ENCODE data around the gene MFSD8. TPM values are rescaled to one million over a fixed set of nuclear protein-coding genes. Genes with fewer than 3 reads are reported as not detected.
"Not testable (repeated sequence)": the region's sequence is repeated elsewhere in the genome, so short reads cannot be mapped to it uniquely, and the experiment has no call there.

Gene MFSD8
- total and polyA plus RNA-seq, 4 donors = 9.5 to 29.3 (median 23.5) TPM

DNA sequence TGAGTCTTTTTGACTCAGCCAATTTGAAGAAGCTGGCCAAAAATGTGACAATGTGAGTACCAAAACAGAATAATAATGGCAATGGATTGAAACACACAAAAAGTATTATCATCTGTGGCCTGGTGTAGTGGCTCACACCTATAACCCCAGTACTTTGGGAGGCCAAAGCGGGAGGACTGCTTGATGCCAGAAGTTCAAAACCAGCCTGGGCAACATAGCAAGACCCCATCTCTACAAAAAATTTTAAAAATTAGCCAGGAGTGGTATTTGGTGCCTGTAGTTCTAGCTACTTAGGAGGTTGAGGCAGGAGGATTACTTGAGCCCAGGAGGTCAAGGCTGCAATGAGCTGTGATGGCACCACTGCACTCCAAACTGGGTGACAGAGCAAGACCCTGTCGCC is 42.7 kb downstream of the MFSD8 start:
- no peak for DNase-seq
- peaks cover 0 to 3% of the 10 kb centered on the region in 2 donors for H3K36me3 ChIP-seq (ENCODE audit: control insufficient read depth in 1 of 2, insufficient read depth in 2 of 2, low read length in 1 of 2)
- no peaks in the 10 kb centered on the region for H3K27me3 ChIP-seq (ENCODE audit: control insufficient read depth in 1 of 2, insufficient read depth in 2 of 2, low read length in 1 of 2)
- H3K4me3 ChIP-seq (ENCODE audit: low read length in 2 of 2) = no peak overlapping the region
- ATAC-seq (ENCODE audit: low FRiP score) = no peak
- 99 to 100% methylated on average over 2 of the region's 2 CpGs for WGBS, 2 donors
- H3K4me1 ChIP-seq (ENCODE audit: control insufficient read depth in 1 of 2, insufficient read depth in 2 of 2, low read length in 2 of 2) = no peaks in the 10 kb centered on the region
- no peaks in the 10 kb centered on the region for H3K9me3 ChIP-seq (ENCODE audit: control insufficient read depth, low read length)
- no peak overlapping the region for H3K27ac ChIP-seq (ENCODE audit: low read depth in 1 of 2, low read length in 2 of 2)
- intact Hi-C loops (cut with DNase I) = no loop called here

DNA sequence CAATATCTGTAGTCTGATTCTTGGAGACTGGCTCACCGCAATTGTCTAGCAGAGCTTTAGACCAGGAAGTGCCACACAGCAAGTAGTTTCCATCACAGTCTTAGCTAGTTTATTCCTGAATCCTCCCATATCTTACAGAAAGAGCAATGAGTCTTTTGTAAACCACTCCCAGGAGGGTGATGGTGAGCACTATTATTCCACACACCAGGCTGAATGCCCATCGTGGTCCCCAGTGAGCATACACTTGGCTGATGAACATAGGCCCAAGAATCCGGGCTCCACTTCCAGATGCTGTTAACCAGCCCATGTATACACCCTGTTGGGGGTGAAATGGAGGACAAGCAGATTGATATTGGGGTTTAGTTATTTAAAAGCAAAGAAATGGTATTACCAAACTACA is 44.5 kb downstream of the MFSD8 start:
- WGBS, 2 donors = 56 to 75% methylated on average over 3 of the region's 3 CpGs
- Histone ChIP-seq H3K4me1 (ENCODE audit: control insufficient read depth in 1 of 2, insufficient read depth in 2 of 2, low read length in 2 of 2) (no peaks in the 10 kb centered on the region), H3K9me3 (ENCODE audit: control insufficient read depth, low read length) (no peaks in the 10 kb centered on the region), H3K27me3 (ENCODE audit: control insufficient read depth in 1 of 2, insufficient read depth in 2 of 2, low read length in 1 of 2) (no peaks in the 10 kb centered on the region), H3K4me3 (ENCODE audit: low read length in 2 of 2) (no peak overlapping the region), H3K36me3 (ENCODE audit: control insufficient read depth in 1 of 2, insufficient read depth in 2 of 2, low read length in 1 of 2) (peaks cover 0 to 3% of the 10 kb centered on the region in 2 donors), H3K27ac (ENCODE audit: low read depth in 1 of 2, low read length in 2 of 2) (no peak overlapping the region)
- DNase-seq (no peak), ATAC-seq (ENCODE audit: low FRiP score) (no peak)
- intact Hi-C loops (cut with DNase I) = no loop called here

GRCh38 chr4:127917151-127917550 is 47.8 kb downstream of the MFSD8 start:
- peaks cover 0 to 3% of the 10 kb centered on the region in 2 donors for H3K36me3 ChIP-seq (ENCODE audit: control insufficient read depth in 1 of 2, insufficient read depth in 2 of 2, low read length in 1 of 2)
- H3K27me3 ChIP-seq (ENCODE audit: control insufficient read depth in 1 of 2, insufficient read depth in 2 of 2, low read length in 1 of 2) = no peaks in the 10 kb centered on the region
- DNase-seq = no peak
- no peak overlapping the region for H3K27ac ChIP-seq (ENCODE audit: low read depth in 1 of 2, low read length in 2 of 2)
- H3K9me3 ChIP-seq (ENCODE audit: control insufficient read depth, low read length) = no peaks in the 10 kb centered on the region
- H3K4me1 ChIP-seq (ENCODE audit: control insufficient read depth in 1 of 2, insufficient read depth in 2 of 2, low read length in 2 of 2) = no peaks in the 10 kb centered on the region
- no peak for ATAC-seq (ENCODE audit: low FRiP score)
- intact Hi-C loops (cut with DNase I) = no loop called here
- H3K4me3 ChIP-seq (ENCODE audit: low read length in 2 of 2) = no peak overlapping the region

- no peaks in the 10 kb centered on the region for H3K27me3 ChIP-seq (ENCODE audit: control insufficient read depth in 1 of 2, insufficient read depth in 2 of 2, low read length in 1 of 2)
- ATAC-seq (ENCODE audit: low FRiP score) (no peak), DNase-seq (no peak)
- H3K27ac ChIP-seq (ENCODE audit: low read depth in 1 of 2, low read length in 2 of 2) = no peak overlapping the region
- H3K9me3 ChIP-seq (ENCODE audit: control insufficient read depth, low read length) = no peaks in the 10 kb centered on the region
- no peaks in the 10 kb centered on the region for H3K4me1 ChIP-seq (ENCODE audit: control insufficient read depth in 1 of 2, insufficient read depth in 2 of 2, low read length in 2 of 2)
- intact Hi-C loops (cut with DNase I) = no loop called here
- 94 to 97% methylated on average over 3 of the region's 3 CpGs for WGBS, 2 donors
- H3K36me3 ChIP-seq (ENCODE audit: control insufficient read depth in 1 of 2, insufficient read depth in 2 of 2, low read length in 1 of 2) = peaks cover 0 to 3% of the 10 kb centered on the region in 2 donors
- H3K4me3 ChIP-seq (ENCODE audit: low read length in 2 of 2) = no peak overlapping the region
These were observed 48.5 kb downstream of the MFSD8 start for GRCh38 chr4:127916512-127916911.

GRCh38 chr4:127905029-127905428 is 59.9 kb downstream of the MFSD8 start:
- WGBS, 2 donors = 84 to 86% methylated on average over 8 of the region's 8 CpGs
- Histone ChIP-seq H3K4me3 (ENCODE audit: low read length in 2 of 2) (no peak overlapping the region), H3K27ac (ENCODE audit: low read depth in 1 of 2, low read length in 2 of 2) (no peak overlapping the region), H3K27me3 (ENCODE audit: control insufficient read depth in 1 of 2, insufficient read depth in 2 of 2, low read length in 1 of 2) (no peaks in the 10 kb centered on the region), H3K4me1 (ENCODE audit: control insufficient read depth in 1 of 2, insufficient read depth in 2 of 2, low read length in 2 of 2) (no peaks in the 10 kb centered on the region), H3K9me3 (ENCODE audit: control insufficient read depth, low read length) (no peaks in the 10 kb centered on the region), H3K36me3 (ENCODE audit: control insufficient read depth in 1 of 2, insufficient read depth in 2 of 2, low read length in 1 of 2) (no peaks in the 10 kb centered on the region)
- intact Hi-C loops (cut with DNase I) = no loop called here
- DNase-seq = no peak
- ATAC-seq (ENCODE audit: low FRiP score) = no peak

DNA sequence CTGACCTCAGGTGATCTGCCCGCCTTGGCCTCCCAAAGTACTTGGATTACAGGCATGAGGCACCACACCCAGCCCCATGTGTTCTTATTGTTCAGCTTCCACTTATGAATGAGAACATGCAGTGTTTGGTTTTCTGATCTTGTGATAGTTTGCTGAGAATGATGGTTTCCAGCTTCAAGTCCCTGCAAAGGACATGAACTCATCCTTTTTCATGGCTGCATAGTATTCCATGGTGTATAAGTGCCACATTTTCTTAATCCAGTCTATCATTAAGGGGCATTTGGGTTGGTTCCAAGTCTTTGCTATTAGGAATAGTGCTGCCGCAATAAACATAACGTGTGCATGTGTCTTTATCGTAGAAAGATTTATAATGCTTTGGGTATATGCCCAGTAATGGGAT is 65.3 kb downstream of the MFSD8 start:
- ATAC-seq (ENCODE audit: low FRiP score); DNase-seq; H3K9me3 ChIP-seq (ENCODE audit: control insufficient read depth, low read length); intact Hi-C loops (cut with DNase I); H3K27me3 ChIP-seq (ENCODE audit: control insufficient read depth in 1 of 2, insufficient read depth in 2 of 2, low read length in 1 of 2); H3K27ac ChIP-seq (ENCODE audit: low read depth in 1 of 2, low read length in 2 of 2); H3K36me3 ChIP-seq (ENCODE audit: control insufficient read depth in 1 of 2, insufficient read depth in 2 of 2, low read length in 1 of 2); H3K4me1 ChIP-seq (ENCODE audit: control insufficient read depth in 1 of 2, insufficient read depth in 2 of 2, low read length in 2 of 2); H3K4me3 ChIP-seq (ENCODE audit: low read length in 2 of 2): not testable (repeated sequence)
- 97 to 98% methylated on average over 4 of the region's 4 CpGs for WGBS, 2 donors

GRCh38 chr4:127896528-127896927 is 68.4 kb downstream of the MFSD8 start:
- Histone ChIP-seq H3K36me3 (ENCODE audit: control insufficient read depth in 1 of 2, insufficient read depth in 2 of 2, low read length in 1 of 2) (no peaks in the 10 kb centered on the region), H3K9me3 (ENCODE audit: control insufficient read depth, low read length) (no peaks in the 10 kb centered on the region), H3K4me3 (ENCODE audit: low read length in 2 of 2) (no peak overlapping the region), H3K27me3 (ENCODE audit: control insufficient read depth in 1 of 2, insufficient read depth in 2 of 2, low read length in 1 of 2) (no peaks in the 10 kb centered on the region), H3K27ac (ENCODE audit: low read depth in 1 of 2, low read length in 2 of 2) (no peak overlapping the region), H3K4me1 (ENCODE audit: control insufficient read depth in 1 of 2, insufficient read depth in 2 of 2, low read length in 2 of 2) (no peaks in the 10 kb centered on the region)
- ATAC-seq (ENCODE audit: low FRiP score) = no peak
- intact Hi-C loops (cut with DNase I) = no loop called here
- no peak for DNase-seq
- WGBS, 2 donors = 90 to 91% methylated on average over 1 of the region's 1 CpG

DNA sequence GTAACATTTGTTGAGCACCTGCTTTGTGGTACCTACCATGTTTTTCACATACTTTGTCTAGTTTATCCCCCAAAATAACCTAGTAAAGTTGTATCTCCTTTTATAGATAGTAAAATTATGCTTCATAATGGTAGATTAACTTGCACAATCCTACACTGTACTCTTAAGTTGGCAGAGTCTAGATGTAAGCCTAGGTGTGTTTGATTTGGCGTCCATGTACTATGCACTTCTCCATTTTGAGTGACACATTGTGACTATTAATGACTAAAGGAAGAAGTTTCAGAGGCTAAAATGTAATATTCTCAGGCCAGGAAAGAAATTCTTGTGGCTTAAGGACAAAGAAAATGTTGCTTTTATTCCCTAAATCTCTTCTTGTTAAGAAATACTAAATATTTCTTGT is 68.9 kb downstream of the MFSD8 start:
- no peaks in the 10 kb centered on the region for H3K27me3 ChIP-seq (ENCODE audit: control insufficient read depth in 1 of 2, insufficient read depth in 2 of 2, low read length in 1 of 2)
- WGBS, 2 donors = 49 to 68% methylated on average over 1 of the region's 1 CpG
- no peaks in the 10 kb centered on the region for H3K4me1 ChIP-seq (ENCODE audit: control insufficient read depth in 1 of 2, insufficient read depth in 2 of 2, low read length in 2 of 2)

GRCh38 chr4:127889903-127890302 is 75.1 kb downstream of the MFSD8 start:
- DNase-seq (no peak), ATAC-seq (ENCODE audit: low FRiP score) (no peak)
- no peaks in the 10 kb centered on the region for H3K4me1 ChIP-seq (ENCODE audit: control insufficient read depth in 1 of 2, insufficient read depth in 2 of 2, low read length in 2 of 2)
- no peaks in the 10 kb centered on the region for H3K9me3 ChIP-seq (ENCODE audit: control insufficient read depth, low read length)
- no peak overlapping the region for H3K27ac ChIP-seq (ENCODE audit: low read depth in 1 of 2, low read length in 2 of 2)
- H3K36me3 ChIP-seq (ENCODE audit: control insufficient read depth in 1 of 2, insufficient read depth in 2 of 2, low read length in 1 of 2) = no peaks in the 10 kb centered on the region
- 40 to 42% methylated on average over 3 of the region's 3 CpGs for WGBS, 2 donors
- H3K4me3 ChIP-seq (ENCODE audit: low read length in 2 of 2) = no peak overlapping the region
- intact Hi-C loops (cut with DNase I) = loop anchor here in 1 of 2 donors (10.0 kb wide), 1 partner anchor 75 kb away; the partner anchor contains the start of genes ABHD18 and MFSD8
- H3K27me3 ChIP-seq (ENCODE audit: control insufficient read depth in 1 of 2, insufficient read depth in 2 of 2, low read length in 1 of 2) = no peaks in the 10 kb centered on the region

More for the DNA sequence above, 68.9 kb downstream of the MFSD8 start:
- DNase-seq = no peak
- no peak for ATAC-seq (ENCODE audit: low FRiP score)
- intact Hi-C loops (cut with DNase I) = no loop called here
- no peaks in the 10 kb centered on the region for H3K36me3 ChIP-seq (ENCODE audit: control insufficient read depth in 1 of 2, insufficient read depth in 2 of 2, low read length in 1 of 2)
- H3K4me3 ChIP-seq (ENCODE audit: low read length in 2 of 2) = no peak overlapping the region
- no peak overlapping the region for H3K27ac ChIP-seq (ENCODE audit: low read depth in 1 of 2, low read length in 2 of 2)
- H3K9me3 ChIP-seq (ENCODE audit: control insufficient read depth, low read length) = no peaks in the 10 kb centered on the region

Data from aorta (tissue), 5 donors.